Vagina (tissue), 2 donors: Measurements from ENCODE around the gene LRIT1. TPM values are rescaled to one million over a fixed set of nuclear protein-coding genes. Genes with fewer than 3 reads are reported as not detected.

Source experiments
- DNase-seq, 2 donors: peaks; one replicate each; pipeline ENCODE4 v3.0.0-alpha.2; 2017; ENCODE audit errors: extremely low spot score in 2 of 2
- H3K27ac ChIP-seq: fragments of 200-600 bp; sonication (generic); one replicate; pipeline ENCODE4 v1.5.1; 2019
- H3K27me3 ChIP-seq: fragments of 200-600 bp; sonication (generic); one replicate; pipeline ENCODE4 v1.5.1; 2019
- H3K36me3 ChIP-seq, 2 donors: fragments of 200-600 bp; sonication (generic); one replicate each; pipeline ENCODE4 v1.5.1; 2017 to 2019
- H3K4me1 ChIP-seq: fragments of 200-600 bp; sonication (generic); one replicate; pipeline ENCODE4 v1.5.1; 2019
- H3K4me3 ChIP-seq, 2 donors: fragments of 200-600 bp; sonication (generic); 1 replicate in 1 of 2; 2 replicates in 1 of 2; pipeline ENCODE4 v1.5.1; 2016 to 2019
- H3K9me3 ChIP-seq: fragments of 200-600 bp; sonication (generic); one replicate; pipeline ENCODE4 v1.5.1; 2019
- POLR2A ChIP-seq, 2 donors: fragments of 450-650 bp; IDR thresholded peaks; one replicate each; pipeline ENCODE4 v1.6.1; 2017; ENCODE audit warnings: antibody characterized with exemption in 2 of 2, mild to moderate bottlenecking in 2 of 2, moderate library complexity in 2 of 2
- POLR2AphosphoS5 ChIP-seq, 2 donors: sonication (generic); formaldehyde crosslinking; IDR thresholded peaks; one replicate each; pipeline ENCODE4 v1.9.0; 2017; ENCODE audit warnings: antibody characterized with exemption in 2 of 2, mild to moderate bottlenecking in 2 of 2, low read depth in 1 of 2; ENCODE audit not compliant: insufficient read depth in 1 of 2
- intact Hi-C: fragments of 100-400 bp; cut with DNase I; formaldehyde crosslinking; loops from one replicate; pipeline ENCODE4 v1.15.1; 2023
- total RNA-seq: library from RNA; depleted of rRNA; stranded (reverse); fragments of >200 nt; gene quantifications from one replicate; pipeline ENCODE4 v1.2.3, GENCODE V29; 2016
- TF ChIP-seq, protein P1 (sequence below), 3 experiments: fragments of 450-650 bp in 2 of 3; fragments of 200-600 bp in 1 of 3; sonication (generic) in 1 of 3; IDR thresholded peaks; one replicate each; pipeline ENCODE4 v1.5.1; 2017 to 2019; ENCODE audit warnings: antibody characterized with exemption in 3 of 3, mild to moderate bottlenecking in 2 of 3, moderate library complexity in 2 of 3

Gene LRIT1
- total RNA-seq, 1 donor from 2014 or later, result not detected

DNA sequence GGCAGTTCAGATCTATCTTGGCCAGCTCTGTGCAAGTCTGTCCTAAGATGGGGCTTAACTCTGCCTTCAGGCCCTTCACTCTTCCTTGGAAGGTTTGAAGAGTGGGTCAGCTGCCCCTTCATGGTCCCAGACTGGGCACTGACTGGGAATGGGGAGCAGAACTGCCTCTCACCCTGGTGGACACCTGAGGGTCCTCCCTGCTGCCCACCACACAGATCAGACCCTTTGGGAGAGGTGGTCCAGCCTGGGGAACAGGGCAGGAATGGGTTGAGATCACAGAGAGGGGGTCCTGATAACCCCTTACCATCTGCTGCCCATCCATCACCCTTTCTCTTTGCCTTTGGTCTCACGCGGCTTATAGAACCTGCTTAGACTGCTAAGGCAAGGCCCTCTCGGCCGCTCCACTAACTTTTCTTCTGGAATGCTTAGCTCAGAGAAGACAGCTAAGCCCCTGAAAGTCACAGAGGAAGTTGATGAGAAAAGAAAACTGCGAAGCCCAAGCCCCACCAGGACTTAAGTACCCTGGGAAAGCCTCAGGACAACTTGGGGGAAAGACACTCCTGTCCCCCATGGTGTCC lies 47.4 kb downstream of the LRIT1 start:
- no peak overlapping the region for H3K27ac ChIP-seq
- no peak for DNase-seq
- peak overlapping the region; percentile 42 to 43 for H3K4me3 ChIP-seq
- intact Hi-C loops, result no loop called here
- no peaks in the 10 kb centered on the region for H3K36me3 ChIP-seq
- H3K9me3 ChIP-seq, result no peaks in the 10 kb centered on the region
- TF ChIP-seq POLR2AphosphoS5 (IDR thresholded peaks at IDR 0.05; ENCODE audit: insufficient read depth in 1 of 2, low read depth in 1 of 2) (no peak), POLR2A (IDR thresholded peaks at IDR 0.05) (no peak)
- TF ChIP-seq, protein P1, sequence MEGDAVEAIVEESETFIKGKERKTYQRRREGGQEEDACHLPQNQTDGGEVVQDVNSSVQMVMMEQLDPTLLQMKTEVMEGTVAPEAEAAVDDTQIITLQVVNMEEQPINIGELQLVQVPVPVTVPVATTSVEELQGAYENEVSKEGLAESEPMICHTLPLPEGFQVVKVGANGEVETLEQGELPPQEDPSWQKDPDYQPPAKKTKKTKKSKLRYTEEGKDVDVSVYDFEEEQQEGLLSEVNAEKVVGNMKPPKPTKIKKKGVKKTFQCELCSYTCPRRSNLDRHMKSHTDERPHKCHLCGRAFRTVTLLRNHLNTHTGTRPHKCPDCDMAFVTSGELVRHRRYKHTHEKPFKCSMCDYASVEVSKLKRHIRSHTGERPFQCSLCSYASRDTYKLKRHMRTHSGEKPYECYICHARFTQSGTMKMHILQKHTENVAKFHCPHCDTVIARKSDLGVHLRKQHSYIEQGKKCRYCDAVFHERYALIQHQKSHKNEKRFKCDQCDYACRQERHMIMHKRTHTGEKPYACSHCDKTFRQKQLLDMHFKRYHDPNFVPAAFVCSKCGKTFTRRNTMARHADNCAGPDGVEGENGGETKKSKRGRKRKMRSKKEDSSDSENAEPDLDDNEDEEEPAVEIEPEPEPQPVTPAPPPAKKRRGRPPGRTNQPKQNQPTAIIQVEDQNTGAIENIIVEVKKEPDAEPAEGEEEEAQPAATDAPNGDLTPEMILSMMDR (IDR thresholded peaks at IDR 0.05), result no peak
- H3K27me3 ChIP-seq, result no peaks in the 10 kb centered on the region
- H3K4me1 ChIP-seq, result peaks cover 16% of the 10 kb centered on the region

- no peak overlapping the region for H3K4me3 ChIP-seq
- no peaks in the 10 kb centered on the region for H3K27me3 ChIP-seq
- peaks cover 16% of the 10 kb centered on the region for H3K4me1 ChIP-seq
- H3K9me3 ChIP-seq, result no peaks in the 10 kb centered on the region
- DNase-seq, result no peak
- H3K27ac ChIP-seq, result no peak overlapping the region
- intact Hi-C loops, result no loop called here
- TF ChIP-seq, protein P1 (IDR thresholded peaks at IDR 0.05), result no peak
- no peak for TF ChIP-seq POLR2A (IDR thresholded peaks at IDR 0.05)
- no peak for TF ChIP-seq POLR2AphosphoS5 (IDR thresholded peaks at IDR 0.05; ENCODE audit: insufficient read depth in 1 of 2, low read depth in 1 of 2)
- H3K36me3 ChIP-seq, result no peaks in the 10 kb centered on the region
Observed at GRCh38 chr10:84193327-84193726, 48.0 kb downstream of the LRIT1 start.

DNA sequence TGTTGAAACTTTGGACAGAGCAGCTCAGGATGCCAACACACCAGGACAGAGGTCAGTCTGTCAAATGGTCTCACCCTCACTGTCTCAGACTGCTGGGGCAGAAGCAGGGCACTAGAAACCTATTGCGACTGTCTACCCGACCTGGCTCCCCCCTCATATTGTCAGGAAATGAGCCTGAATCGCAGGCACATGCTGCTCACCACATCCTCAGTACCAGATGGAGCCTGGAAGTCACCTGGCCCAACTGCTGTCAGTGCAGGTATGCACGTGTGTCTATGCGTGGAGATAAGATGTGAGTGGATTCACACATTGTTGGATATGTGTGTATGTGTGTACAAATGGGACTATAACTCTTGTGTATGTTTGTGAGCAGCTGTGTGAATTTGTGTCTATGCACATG lies 50.2 kb downstream of the LRIT1 start:
- Histone ChIP-seq H3K36me3 (no peaks in the 10 kb centered on the region), H3K9me3 (no peaks in the 10 kb centered on the region), H3K4me3 (no peak overlapping the region), H3K27me3 (no peaks in the 10 kb centered on the region), H3K4me1 (peaks cover 16% of the 10 kb centered on the region), H3K27ac (no peak overlapping the region)
- TF ChIP-seq POLR2A (IDR thresholded peaks at IDR 0.05) (no peak), POLR2AphosphoS5 (IDR thresholded peaks at IDR 0.05; ENCODE audit: insufficient read depth in 1 of 2, low read depth in 1 of 2) (no peak)
- TF ChIP-seq, protein P1 (IDR thresholded peaks at IDR 0.05), result no peak
- DNase-seq, result no peak
- intact Hi-C loops, result no loop called here

- TF ChIP-seq, protein P1 (IDR thresholded peaks at IDR 0.05), result no peak
- TF ChIP-seq POLR2A (IDR thresholded peaks at IDR 0.05) (no peak), POLR2AphosphoS5 (IDR thresholded peaks at IDR 0.05; ENCODE audit: insufficient read depth in 1 of 2, low read depth in 1 of 2) (no peak)
- intact Hi-C loops, result no loop called here
- Histone ChIP-seq H3K4me3 (no peak overlapping the region), H3K36me3 (no peaks in the 10 kb centered on the region), H3K9me3 (no peaks in the 10 kb centered on the region), H3K4me1 (peaks cover 16% of the 10 kb centered on the region), H3K27ac (no peak overlapping the region), H3K27me3 (no peaks in the 10 kb centered on the region)
- DNase-seq, result no peak
Observed at GRCh38 chr10:84190621-84191020, 50.7 kb downstream of the LRIT1 start.

DNA sequence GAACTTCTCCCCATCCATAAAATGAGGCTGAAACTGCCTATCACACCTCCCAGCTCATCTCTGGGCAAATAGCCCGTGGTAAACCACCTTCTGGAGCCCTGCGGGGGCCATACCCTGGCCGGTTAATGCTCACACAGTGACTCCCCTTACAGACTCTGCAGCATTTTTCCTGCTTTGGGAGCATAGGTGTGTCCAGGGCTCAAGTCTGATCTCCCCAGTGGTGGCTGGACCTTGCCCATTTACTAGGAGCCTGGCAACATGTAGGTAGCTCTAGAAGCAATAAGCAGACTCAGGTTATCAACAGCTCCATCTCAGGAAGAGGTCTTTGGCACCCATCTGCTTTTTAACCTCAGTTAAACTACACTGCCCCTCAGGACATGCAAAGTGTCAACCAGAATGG lies 52.5 kb downstream of the LRIT1 start:
- Histone ChIP-seq H3K4me3 (no peak overlapping the region), H3K9me3 (no peaks in the 10 kb centered on the region), H3K27me3 (no peaks in the 10 kb centered on the region), H3K27ac (no peak overlapping the region), H3K36me3 (no peaks in the 10 kb centered on the region), H3K4me1 (peaks cover under 1% of the 10 kb centered on the region)
- TF ChIP-seq POLR2A (IDR thresholded peaks at IDR 0.05), result no peak
- DNase-seq, result no peak
- intact Hi-C loops, result no loop called here
